ENCODE results near the gene TTBK2. TPM values are rescaled to one million over a fixed set of nuclear protein-coding genes. Genes with fewer than 3 reads are reported as not detected.

Gene TTBK2
- total RNA-seq, 4 donors from 2014 or later, result 6.0 to 16.2 (median 11.9) TPM

DNA sequence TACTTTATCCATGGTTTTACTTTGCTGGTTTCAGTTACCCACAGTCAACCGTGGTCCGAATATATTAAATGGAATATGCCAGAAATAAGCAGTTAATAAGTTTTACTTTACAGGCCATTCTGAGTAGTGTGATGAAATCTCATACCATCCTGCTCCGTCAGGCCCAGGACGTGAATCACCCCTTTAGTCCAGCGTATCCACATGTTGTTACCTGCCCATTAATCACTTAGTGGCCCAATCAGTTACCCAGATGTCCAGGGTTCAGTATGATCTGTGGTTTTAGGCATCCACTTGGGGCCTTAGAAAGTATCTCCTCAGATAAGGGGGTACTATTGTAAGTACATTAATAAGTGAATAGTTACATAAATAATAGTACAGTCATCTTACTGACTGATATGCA, 88.0 kb downstream of the TTBK2 start:
- WGBS, 2 donors, result 65 to 82% methylated on average over 5 of the region's 5 CpGs

DNA sequence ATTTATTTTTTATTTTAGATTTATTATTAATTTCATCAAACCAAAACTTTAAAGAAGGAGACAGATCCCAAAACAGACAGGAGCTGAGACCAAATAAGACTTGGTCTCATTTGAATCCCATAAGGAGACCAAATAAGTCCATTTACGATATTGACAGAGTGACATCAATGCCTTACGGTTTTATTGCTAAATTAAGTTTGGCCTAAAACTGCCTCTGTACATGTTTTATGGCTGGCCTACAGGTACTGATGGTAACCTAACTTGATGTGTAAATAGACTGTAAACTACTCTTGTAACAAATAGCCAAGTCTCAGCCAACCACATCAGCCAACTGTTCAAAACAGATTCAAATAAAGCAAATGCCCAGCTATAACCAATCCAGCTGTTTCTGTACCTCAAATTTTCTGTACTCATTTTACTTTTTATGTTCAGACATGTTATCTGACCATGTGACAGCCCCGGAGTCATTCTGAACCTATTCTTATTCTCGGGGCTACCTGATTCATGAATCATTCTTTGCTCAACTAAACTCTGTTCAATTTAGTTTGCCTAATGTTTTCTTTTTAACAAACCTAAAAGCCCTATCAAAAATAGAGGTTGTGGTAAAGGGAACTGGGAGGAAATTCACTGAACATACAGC, 94.2 kb downstream of the TTBK2 start:
- intact Hi-C loops (cut with DNase I; ENCODE audit: low total_unique reads), result no loop called here
- no peak overlapping the region for H3K4me3 ChIP-seq (ENCODE audit: low read depth, poor library complexity, severe bottlenecking)
- WGBS, 2 donors, result 67 to 85% methylated on average over 4 of the region's 4 CpGs
- DNase-seq (ENCODE audit: low spot score in 2 of 2), result no peak
- TF ChIP-seq POLR2A (IDR thresholded peaks at IDR 0.05), result no peak
- TF ChIP-seq, protein P1, sequence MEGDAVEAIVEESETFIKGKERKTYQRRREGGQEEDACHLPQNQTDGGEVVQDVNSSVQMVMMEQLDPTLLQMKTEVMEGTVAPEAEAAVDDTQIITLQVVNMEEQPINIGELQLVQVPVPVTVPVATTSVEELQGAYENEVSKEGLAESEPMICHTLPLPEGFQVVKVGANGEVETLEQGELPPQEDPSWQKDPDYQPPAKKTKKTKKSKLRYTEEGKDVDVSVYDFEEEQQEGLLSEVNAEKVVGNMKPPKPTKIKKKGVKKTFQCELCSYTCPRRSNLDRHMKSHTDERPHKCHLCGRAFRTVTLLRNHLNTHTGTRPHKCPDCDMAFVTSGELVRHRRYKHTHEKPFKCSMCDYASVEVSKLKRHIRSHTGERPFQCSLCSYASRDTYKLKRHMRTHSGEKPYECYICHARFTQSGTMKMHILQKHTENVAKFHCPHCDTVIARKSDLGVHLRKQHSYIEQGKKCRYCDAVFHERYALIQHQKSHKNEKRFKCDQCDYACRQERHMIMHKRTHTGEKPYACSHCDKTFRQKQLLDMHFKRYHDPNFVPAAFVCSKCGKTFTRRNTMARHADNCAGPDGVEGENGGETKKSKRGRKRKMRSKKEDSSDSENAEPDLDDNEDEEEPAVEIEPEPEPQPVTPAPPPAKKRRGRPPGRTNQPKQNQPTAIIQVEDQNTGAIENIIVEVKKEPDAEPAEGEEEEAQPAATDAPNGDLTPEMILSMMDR (IDR thresholded peaks at IDR 0.05), result no peak

More for the DNA sequence above, 88.0 kb downstream of the TTBK2 start:
- H3K4me3 ChIP-seq (ENCODE audit: low read depth, poor library complexity, severe bottlenecking), result no peak overlapping the region
- intact Hi-C loops (cut with DNase I; ENCODE audit: low total_unique reads), result no loop called here
- DNase-seq (ENCODE audit: low spot score in 2 of 2), result no peak
- TF ChIP-seq POLR2A (IDR thresholded peaks at IDR 0.05), result no peak

DNA sequence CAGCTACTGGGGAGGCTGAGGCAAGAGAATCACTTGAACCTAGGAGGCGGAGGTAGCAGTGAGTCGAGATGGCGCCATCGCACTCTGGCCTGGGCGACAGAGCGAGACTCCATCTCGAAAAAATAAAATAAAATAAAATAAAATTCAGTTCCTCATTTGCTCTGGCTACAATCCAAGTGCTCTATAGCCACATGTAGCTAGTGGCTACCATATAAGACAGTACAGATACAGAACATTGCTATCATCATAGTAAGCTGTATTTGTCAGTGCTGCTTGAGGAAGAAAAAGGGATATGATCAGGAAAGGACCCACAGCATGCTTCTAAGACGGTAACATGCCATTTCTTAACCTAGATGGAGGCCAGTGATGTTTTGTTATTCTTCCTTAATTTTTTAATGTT, 95.0 kb downstream of the TTBK2 start:
- DNase-seq (ENCODE audit: low spot score in 2 of 2), result no peak

GRCh38 chr15:42820811-42821210, 99.8 kb downstream of the TTBK2 start:
- WGBS, 2 donors, result 90 to 91% methylated on average over 3 of the region's 3 CpGs
- intact Hi-C loops (cut with DNase I; ENCODE audit: low total_unique reads), result no loop called here
- DNase-seq (ENCODE audit: low spot score in 2 of 2), result no peak
- no peak for TF ChIP-seq POLR2A (IDR thresholded peaks at IDR 0.05)
- TF ChIP-seq, protein P1 (IDR thresholded peaks at IDR 0.05), result no peak
- H3K4me3 ChIP-seq (ENCODE audit: low read depth, poor library complexity, severe bottlenecking), result no peak overlapping the region

More for the DNA sequence above, 95.0 kb downstream of the TTBK2 start:
- WGBS, 2 donors, result 96 to 98% methylated on average over 8 of the region's 8 CpGs
- intact Hi-C loops (cut with DNase I; ENCODE audit: low total_unique reads), result no loop called here
- no peak for TF ChIP-seq POLR2A (IDR thresholded peaks at IDR 0.05)
- TF ChIP-seq, protein P1 (IDR thresholded peaks at IDR 0.05), result no peak
- no peak overlapping the region for H3K4me3 ChIP-seq (ENCODE audit: low read depth, poor library complexity, severe bottlenecking)

- no peak for DNase-seq (ENCODE audit: low spot score in 2 of 2)
- TF ChIP-seq, protein P1 (IDR thresholded peaks at IDR 0.05), result no peak
- TF ChIP-seq POLR2A (IDR thresholded peaks at IDR 0.05), result no peak
- no peak overlapping the region for H3K4me3 ChIP-seq (ENCODE audit: low read depth, poor library complexity, severe bottlenecking)
- intact Hi-C loops (cut with DNase I; ENCODE audit: low total_unique reads), result no loop called here
- 68 to 83% methylated on average over 1 of the region's 1 CpG for WGBS, 2 donors
Measured at GRCh38 chr15:42819786-42820185, 100.8 kb downstream of the TTBK2 start.

- intact Hi-C loops (cut with DNase I; ENCODE audit: low total_unique reads), result no loop called here
- DNase-seq (ENCODE audit: low spot score in 2 of 2), result no peak
- TF ChIP-seq POLR2A (IDR thresholded peaks at IDR 0.05), result no peak
- TF ChIP-seq, protein P1 (IDR thresholded peaks at IDR 0.05), result no peak
- H3K4me3 ChIP-seq (ENCODE audit: low read depth, poor library complexity, severe bottlenecking), result no peak overlapping the region
Measured at GRCh38 chr15:42811433-42811832, 109.1 kb downstream of the TTBK2 start.
